Right atrium auricular region (tissue), 2 donors: ENCODE results near the gene CARMIL3. TPM values are rescaled to one million over a fixed set of nuclear protein-coding genes. Genes with fewer than 3 reads are reported as not detected.

Experiments used
- DNase-seq: peaks from one replicate; pipeline ENCODE4 v3.0.0-alpha.2; 2019; ENCODE audit warnings: low spot score
- H3K27ac ChIP-seq, 2 donors: fragments of 200-600 bp; sonication (generic); 1 replicate in 1 of 2; 2 replicates in 1 of 2; pipeline ENCODE4 v1.5.1; 2016 to 2019
- H3K27me3 ChIP-seq, 2 donors: fragments of 200-600 bp; sonication (generic); one replicate each; pipeline versions ENCODE4 v1.5.1 to v1.6.0; 2017 to 2019
- H3K36me3 ChIP-seq: fragments of 200-600 bp; sonication (generic); one replicate; pipeline ENCODE4 v1.5.1; 2016
- H3K4me1 ChIP-seq, 2 donors: fragments of 200-600 bp; sonication (generic); one replicate each; pipeline versions ENCODE4 v1.5.1 to v1.6.0; 2017 to 2019
- H3K4me3 ChIP-seq, 2 donors: fragments of 200-600 bp; sonication (generic); 1 replicate in 1 of 2; 2 replicates in 1 of 2; pipeline ENCODE4 v1.5.1; 2017 to 2019; ENCODE audit warnings: mild to moderate bottlenecking in 1 of 2, moderate library complexity in 1 of 2
- H3K9me3 ChIP-seq, 2 donors: fragments of 200-600 bp; sonication (generic); one replicate each; pipeline ENCODE4 v1.5.1; 2019
- CTCF ChIP-seq, 2 donors: fragments of 200-600 bp; sonication (generic); IDR thresholded peaks; one replicate each; pipeline ENCODE4 v1.5.1; 2019; ENCODE audit warnings: antibody characterized with exemption in 2 of 2
- total RNA-seq, 2 donors: library from RNA; depleted of rRNA; stranded (reverse); fragments of >200 nt; gene quantifications; one replicate each; pipeline ENCODE4 v1.1.0, GENCODE V29; 2016

Gene CARMIL3
- total RNA-seq, 2 donors from 2014 or later = not detected

GRCh38 chr14:24093207-24093900 lies 41.5 kb downstream of the CARMIL3 start:
- H3K27ac ChIP-seq = peak overlapping the region; percentile 91 to 95
- peak overlapping the region; percentile 70 to 91 for H3K4me3 ChIP-seq
- peaks cover 0 to 22% of the 10 kb centered on the region in 2 donors for H3K4me1 ChIP-seq
- no peaks in the 10 kb centered on the region for H3K27me3 ChIP-seq
- TF ChIP-seq CTCF (IDR thresholded peaks at IDR 0.05) = no peak
- no peaks in the 10 kb centered on the region for H3K36me3 ChIP-seq
- no peak for DNase-seq
- no peaks in the 10 kb centered on the region for H3K9me3 ChIP-seq

GRCh38 chr14:24093901-24094840 lies 42.4 kb downstream of the CARMIL3 start, which contains the start of gene PCK2:
Gene PCK2 (plus strand): TSS chr14:24094311. CDS start chr14:24094406, 95 bp downstream.
- peak in 1 of 2 donors; percentile 32 for TF ChIP-seq CTCF (IDR thresholded peaks at IDR 0.05)
- H3K4me1 ChIP-seq = peaks cover 0 to 22% of the 10 kb centered on the region in 2 donors
- H3K9me3 ChIP-seq = no peaks in the 10 kb centered on the region
- DNase-seq = peak; percentile 96
- no peaks in the 10 kb centered on the region for H3K36me3 ChIP-seq
- no peaks in the 10 kb centered on the region for H3K27me3 ChIP-seq
- peak within 1 kb of the TSS; percentile 91 to 95 for H3K27ac ChIP-seq
- peak within 1 kb of the TSS; percentile 70 to 91 for H3K4me3 ChIP-seq

GRCh38 chr14:24094841-24095270 lies 43.0 kb downstream of the CARMIL3 start:
- Histone ChIP-seq H3K9me3 (no peaks in the 10 kb centered on the region), H3K4me3 (peak overlapping the region; percentile 70 to 91), H3K36me3 (no peaks in the 10 kb centered on the region), H3K27me3 (no peaks in the 10 kb centered on the region), H3K4me1 (peaks cover 0 to 22% of the 10 kb centered on the region in 2 donors), H3K27ac (peak overlapping the region; percentile 91 to 95)
- TF ChIP-seq CTCF (IDR thresholded peaks at IDR 0.05) = no peak
- no peak for DNase-seq

- Histone ChIP-seq H3K36me3 (no peaks in the 10 kb centered on the region), H3K27ac (peak overlapping the region; percentile 91 to 95), H3K9me3 (no peaks in the 10 kb centered on the region), H3K4me3 (peak overlapping the region; percentile 70 to 91), H3K27me3 (no peaks in the 10 kb centered on the region), H3K4me1 (peaks cover 0 to 22% of the 10 kb centered on the region in 2 donors)
- no peak for TF ChIP-seq CTCF (IDR thresholded peaks at IDR 0.05)
- peak; percentile 75 for DNase-seq
These were observed 43.7 kb downstream of the CARMIL3 start for GRCh38 chr14:24095271-24096068.

GRCh38 chr14:24096545-24097181 lies 44.9 kb downstream of the CARMIL3 start:
- no peaks in the 10 kb centered on the region for H3K9me3 ChIP-seq
- no peaks in the 10 kb centered on the region for H3K27me3 ChIP-seq
- no peak for DNase-seq
- no peak overlapping the region for H3K4me3 ChIP-seq
- peaks cover 0 to 22% of the 10 kb centered on the region in 2 donors for H3K4me1 ChIP-seq
- H3K27ac ChIP-seq = no peak overlapping the region
- no peaks in the 10 kb centered on the region for H3K36me3 ChIP-seq
- no peak for TF ChIP-seq CTCF (IDR thresholded peaks at IDR 0.05)
